Cardiac atrium fibroblast (primary cell): Measurements from ENCODE around the gene NUBPL. TPM values are rescaled to one million over a fixed set of nuclear protein-coding genes. Genes with fewer than 3 reads are reported as not detected.

Experiments used
- total RNA-seq: library from RNA; depleted of rRNA; stranded (reverse); fragments of >200 nt; gene quantifications from 2 replicates; pipeline ENCODE4 v1.2.3, GENCODE V29; 2015

NUBPL gene, protein sequence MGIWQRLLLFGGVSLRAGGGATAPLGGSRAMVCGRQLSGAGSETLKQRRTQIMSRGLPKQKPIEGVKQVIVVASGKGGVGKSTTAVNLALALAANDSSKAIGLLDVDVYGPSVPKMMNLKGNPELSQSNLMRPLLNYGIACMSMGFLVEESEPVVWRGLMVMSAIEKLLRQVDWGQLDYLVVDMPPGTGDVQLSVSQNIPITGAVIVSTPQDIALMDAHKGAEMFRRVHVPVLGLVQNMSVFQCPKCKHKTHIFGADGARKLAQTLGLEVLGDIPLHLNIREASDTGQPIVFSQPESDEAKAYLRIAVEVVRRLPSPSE
- total RNA-seq, result 5.8 and 7.8 TPM in 2 replicates

DNA sequence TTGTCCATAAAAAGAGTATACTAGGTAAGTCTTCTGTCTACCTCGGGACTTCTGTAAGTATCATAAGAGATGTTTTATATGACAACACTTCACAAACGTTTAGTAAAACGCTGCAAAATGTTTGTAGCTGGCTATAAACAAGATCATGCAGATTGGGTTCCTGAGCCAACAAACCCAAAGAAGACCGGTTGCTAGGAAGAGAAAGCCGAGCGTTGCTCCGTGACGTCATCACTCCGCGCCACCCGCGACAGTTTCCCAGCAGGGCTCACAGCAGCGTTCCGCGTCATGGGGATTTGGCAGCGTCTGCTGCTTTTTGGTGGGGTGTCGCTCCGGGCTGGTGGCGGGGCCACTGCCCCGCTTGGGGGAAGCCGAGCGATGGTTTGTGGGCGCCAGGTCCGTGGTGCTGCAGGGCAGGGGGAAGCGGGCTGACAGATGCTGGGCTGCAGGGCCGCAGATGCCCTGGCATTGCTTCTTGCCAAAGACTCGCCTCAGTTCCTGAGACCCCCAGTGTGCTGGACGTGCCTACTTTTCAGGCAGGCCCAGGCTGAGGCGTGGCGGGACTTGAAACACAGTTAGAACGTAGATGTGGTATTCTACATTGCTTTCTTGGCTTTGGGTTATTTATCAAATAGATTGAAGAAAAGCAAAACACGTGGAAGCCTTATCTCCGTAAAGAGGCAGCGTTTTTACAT is at the start of gene NUBPL:
NUBPL (plus strand) TSS at position 250 of the 692 bp plus-strand sequence; CDS start at position 286, 36 bp downstream.

Other genes starting within 250 kb of the NUBPL start
- 20.6 and 33.4 TPM in 2 replicates for gene HEATR5A, start 140.9 kb upstream of the NUBPL start, total RNA-seq
- gene DTD2, start 103.9 kb upstream of the NUBPL start, total RNA-seq, result 26.0 and 35.3 TPM in 2 replicates
- gene GPR33, start 73.4 kb upstream of the NUBPL start, total RNA-seq, result not detected in 2 replicates